Measurements from ENCODE around the gene LRP8. TPM values are rescaled to one million over a fixed set of nuclear protein-coding genes. Genes with fewer than 3 reads are reported as not detected.

LRP8 gene
- total and polyA plus RNA-seq, 4 donors, result 2.6 to 20.0 (median 9.6) TPM

- DNase-seq, result no peak
- no peak for ATAC-seq (ENCODE audit: insufficient read depth, low FRiP score)
Measured at GRCh38 chr1:53342735-53343470, 15.0 kb upstream of the LRP8 start.

GRCh38 chr1:53341961-53342707 is 14.3 kb upstream of the LRP8 start:
- Histone ChIP-seq H3K36me3 (ENCODE audit: control insufficient read depth in 4 of 4, insufficient read depth in 4 of 4, low read length in 4 of 4) (no peaks in the 10 kb centered on the region), H3K9ac (ENCODE audit: insufficient read depth in 1 of 2, low read length in 2 of 2) (no peak overlapping the region), H3K4me3 (no peak overlapping the region), H3K27ac (ENCODE audit: low read depth in 1 of 2, low read length in 1 of 2) (no peak overlapping the region), H3K9me3 (ENCODE audit: control insufficient read depth in 4 of 4, insufficient read depth in 3 of 4, low read length in 3 of 4) (peaks cover 0 to 3% (median 0%) of the 10 kb centered on the region in 4 donors), H3K27me3 (ENCODE audit: control insufficient read depth in 3 of 3, insufficient read depth in 3 of 3, low read length in 2 of 3) (no peaks in the 10 kb centered on the region), H3K4me1 (ENCODE audit: control insufficient read depth in 5 of 5, insufficient read depth in 5 of 5, low read length in 5 of 5) (no peaks in the 10 kb centered on the region)
- no peak for TF ChIP-seq CTCF (IDR thresholded peaks at IDR 0.05; ENCODE audit: control extremely low read depth, extremely low read depth)
- WGBS, 2 donors, result 89 to 96% methylated on average over 7 of the region's 7 CpGs
- DNase-seq (no peak), ATAC-seq (ENCODE audit: insufficient read depth, low FRiP score) (no peak)

More at GRCh38 chr1:53342735-53343470, 15.0 kb upstream of the LRP8 start:
- no peak for TF ChIP-seq CTCF (IDR thresholded peaks at IDR 0.05; ENCODE audit: control extremely low read depth, extremely low read depth)
- H3K27me3 ChIP-seq (ENCODE audit: control insufficient read depth in 3 of 3, insufficient read depth in 3 of 3, low read length in 2 of 3), result no peaks in the 10 kb centered on the region
- no peak overlapping the region for H3K27ac ChIP-seq (ENCODE audit: low read depth in 1 of 2, low read length in 1 of 2)
- H3K9ac ChIP-seq (ENCODE audit: insufficient read depth in 1 of 2, low read length in 2 of 2), result no peak overlapping the region
- no peaks in the 10 kb centered on the region for H3K4me1 ChIP-seq (ENCODE audit: control insufficient read depth in 5 of 5, insufficient read depth in 5 of 5, low read length in 5 of 5)
- WGBS, 2 donors, result 92 to 94% methylated on average over 10 of the region's 10 CpGs
- no peaks in the 10 kb centered on the region for H3K36me3 ChIP-seq (ENCODE audit: control insufficient read depth in 4 of 4, insufficient read depth in 4 of 4, low read length in 4 of 4)
- peaks cover 0 to 3% (median 0%) of the 10 kb centered on the region in 4 donors for H3K9me3 ChIP-seq (ENCODE audit: control insufficient read depth in 4 of 4, insufficient read depth in 3 of 4, low read length in 3 of 4)
- no peak overlapping the region for H3K4me3 ChIP-seq

GRCh38 chr1:53341521-53341895 is 13.6 kb upstream of the LRP8 start:
- WGBS, 2 donors, result 83 to 92% methylated on average over 5 of the region's 5 CpGs
- DNase-seq (no peak), ATAC-seq (ENCODE audit: insufficient read depth, low FRiP score) (no peak)
- H3K4me1 ChIP-seq (ENCODE audit: control insufficient read depth in 5 of 5, insufficient read depth in 5 of 5, low read length in 5 of 5), result no peaks in the 10 kb centered on the region
- no peak overlapping the region for H3K27ac ChIP-seq (ENCODE audit: low read depth in 1 of 2, low read length in 1 of 2)
- peaks cover 0 to 3% (median 0%) of the 10 kb centered on the region in 4 donors for H3K9me3 ChIP-seq (ENCODE audit: control insufficient read depth in 4 of 4, insufficient read depth in 3 of 4, low read length in 3 of 4)
- H3K36me3 ChIP-seq (ENCODE audit: control insufficient read depth in 4 of 4, insufficient read depth in 4 of 4, low read length in 4 of 4), result no peaks in the 10 kb centered on the region
- H3K4me3 ChIP-seq, result no peak overlapping the region
- H3K9ac ChIP-seq (ENCODE audit: insufficient read depth in 1 of 2, low read length in 2 of 2), result no peak overlapping the region
- no peak for TF ChIP-seq CTCF (IDR thresholded peaks at IDR 0.05; ENCODE audit: control extremely low read depth, extremely low read depth)
- H3K27me3 ChIP-seq (ENCODE audit: control insufficient read depth in 3 of 3, insufficient read depth in 3 of 3, low read length in 2 of 3), result no peaks in the 10 kb centered on the region
